AG04450 (cell line): ENCODE data around the gene SRRM3. TPM values are rescaled to one million over a fixed set of nuclear protein-coding genes. Genes with fewer than 3 reads are reported as not detected.

ENCODE experiments used
- CTCF ChIA-PET: fragments of 300-600, 350-600 bp; formaldehyde crosslinking; extraction: SDS; loops from one replicate; lab custom pipeline; 2022; ENCODE audit warnings: antibody characterized with exemption, inconsistent platforms; lab: Charles Lee
- POLR2A ChIA-PET: fragments of 350-600 bp; formaldehyde crosslinking; extraction: SDS; loops from one replicate; lab custom pipeline; 2021; ENCODE audit warnings: antibody characterized with exemption, inconsistent platforms; lab: Yijun Ruan, JAX
- DNase-seq: peaks from one replicate; pipeline ENCODE4 v3.0.0-alpha.2; 2011; ENCODE audit warnings: low read depth, low spot score
- H3K27ac ChIP-seq: one replicate; pipeline ENCODE4 v1.5.1; 2012; ENCODE audit warnings: low read depth, low read length, control low read depth
- H3K27me3 ChIP-seq: one replicate; pipeline ENCODE4 v1.6.0; 2012; ENCODE audit warnings: low read length; ENCODE audit not compliant: control insufficient read depth, insufficient read depth
- H3K4me3 ChIP-seq: 2 replicates; pipeline ENCODE4 v1.5.1; 2011; ENCODE audit warnings: mild to moderate bottlenecking, low read depth, low read length, control low read depth
- H3K9me3 ChIP-seq: 2 replicates; pipeline ENCODE4 v1.5.1; 2012; ENCODE audit warnings: low read length; ENCODE audit not compliant: control insufficient read depth, insufficient read depth
- polyA plus RNA-seq: library from polyadenylated mRNA; depleted of rRNA; stranded (reverse); fragments of >200 nt; gene quantifications from 2 replicates; pipeline ENCODE4 v1.2.3, GENCODE V29; 2011
- TF ChIP-seq, protein P1 (sequence below): IDR thresholded peaks from 2 replicates; pipeline ENCODE4 v1.5.1; 2011; ENCODE audit warnings: low read depth, low read length, control low read depth, inconsistent platforms

The SRRM3 gene
- polyA plus RNA-seq, 1 experiment = 1.5 TPM

DNA sequence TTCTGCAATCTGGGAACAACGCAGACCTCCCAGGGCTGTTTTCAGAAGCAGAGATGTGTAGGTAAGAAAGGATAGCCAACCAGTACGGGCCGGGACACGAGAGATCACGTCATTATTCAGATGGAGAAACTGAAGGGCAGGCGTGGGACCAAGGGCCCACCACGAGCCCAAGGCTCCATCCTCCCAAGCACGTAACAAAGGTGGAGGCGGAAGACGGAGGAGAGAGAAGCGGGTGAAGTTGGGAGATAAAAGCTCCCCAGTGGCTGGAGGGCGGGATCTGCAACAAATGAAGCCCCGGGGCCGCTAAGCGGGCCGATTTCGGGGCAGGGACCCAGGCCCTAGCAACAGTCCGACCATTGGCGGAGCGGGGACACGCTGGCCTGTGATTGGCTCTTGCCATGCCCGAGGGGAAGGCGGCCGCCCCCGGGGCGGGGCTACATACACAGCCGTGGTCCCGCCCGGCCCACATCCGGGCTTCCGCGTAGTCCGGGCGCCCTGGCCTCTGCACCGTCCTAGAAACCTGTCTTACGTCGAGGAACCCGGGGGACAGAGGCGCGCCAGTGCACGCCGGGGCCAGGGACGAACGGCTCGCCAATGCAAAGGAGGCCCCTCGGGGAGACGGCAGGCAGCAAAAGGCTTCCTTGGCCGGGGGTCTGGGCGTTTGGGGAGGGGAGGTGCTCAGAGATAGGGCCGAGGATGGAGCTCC is 116.2 kb downstream of the SRRM3 start:
- TF ChIP-seq, protein P1, sequence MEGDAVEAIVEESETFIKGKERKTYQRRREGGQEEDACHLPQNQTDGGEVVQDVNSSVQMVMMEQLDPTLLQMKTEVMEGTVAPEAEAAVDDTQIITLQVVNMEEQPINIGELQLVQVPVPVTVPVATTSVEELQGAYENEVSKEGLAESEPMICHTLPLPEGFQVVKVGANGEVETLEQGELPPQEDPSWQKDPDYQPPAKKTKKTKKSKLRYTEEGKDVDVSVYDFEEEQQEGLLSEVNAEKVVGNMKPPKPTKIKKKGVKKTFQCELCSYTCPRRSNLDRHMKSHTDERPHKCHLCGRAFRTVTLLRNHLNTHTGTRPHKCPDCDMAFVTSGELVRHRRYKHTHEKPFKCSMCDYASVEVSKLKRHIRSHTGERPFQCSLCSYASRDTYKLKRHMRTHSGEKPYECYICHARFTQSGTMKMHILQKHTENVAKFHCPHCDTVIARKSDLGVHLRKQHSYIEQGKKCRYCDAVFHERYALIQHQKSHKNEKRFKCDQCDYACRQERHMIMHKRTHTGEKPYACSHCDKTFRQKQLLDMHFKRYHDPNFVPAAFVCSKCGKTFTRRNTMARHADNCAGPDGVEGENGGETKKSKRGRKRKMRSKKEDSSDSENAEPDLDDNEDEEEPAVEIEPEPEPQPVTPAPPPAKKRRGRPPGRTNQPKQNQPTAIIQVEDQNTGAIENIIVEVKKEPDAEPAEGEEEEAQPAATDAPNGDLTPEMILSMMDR = no peak
- peak overlapping the region; percentile 97 for H3K27ac ChIP-seq
- ChIA-PET CTCF (interaction anchor here (0.8 to 5.8 kb wide), 4 partner anchors 26 to 140 kb away, joined by 3 to 80 read pairs (median 10); no protein-coding TSS in a partner anchor), POLR2A (interaction anchor here (0.5 to 2.4 kb wide), 13 partner anchors 9 to 60 kb away, joined by 3 to 19 read pairs (median 4); partner anchors contain the start of genes HSPB1 and YWHAG)
- H3K27me3 ChIP-seq = no peaks in the 10 kb centered on the region
- peak; percentile 93 for DNase-seq
- H3K4me3 ChIP-seq = peak overlapping the region; percentile 86
- no peaks in the 10 kb centered on the region; the same call in 1 of the 2 replicates for H3K9me3 ChIP-seq

DNA sequence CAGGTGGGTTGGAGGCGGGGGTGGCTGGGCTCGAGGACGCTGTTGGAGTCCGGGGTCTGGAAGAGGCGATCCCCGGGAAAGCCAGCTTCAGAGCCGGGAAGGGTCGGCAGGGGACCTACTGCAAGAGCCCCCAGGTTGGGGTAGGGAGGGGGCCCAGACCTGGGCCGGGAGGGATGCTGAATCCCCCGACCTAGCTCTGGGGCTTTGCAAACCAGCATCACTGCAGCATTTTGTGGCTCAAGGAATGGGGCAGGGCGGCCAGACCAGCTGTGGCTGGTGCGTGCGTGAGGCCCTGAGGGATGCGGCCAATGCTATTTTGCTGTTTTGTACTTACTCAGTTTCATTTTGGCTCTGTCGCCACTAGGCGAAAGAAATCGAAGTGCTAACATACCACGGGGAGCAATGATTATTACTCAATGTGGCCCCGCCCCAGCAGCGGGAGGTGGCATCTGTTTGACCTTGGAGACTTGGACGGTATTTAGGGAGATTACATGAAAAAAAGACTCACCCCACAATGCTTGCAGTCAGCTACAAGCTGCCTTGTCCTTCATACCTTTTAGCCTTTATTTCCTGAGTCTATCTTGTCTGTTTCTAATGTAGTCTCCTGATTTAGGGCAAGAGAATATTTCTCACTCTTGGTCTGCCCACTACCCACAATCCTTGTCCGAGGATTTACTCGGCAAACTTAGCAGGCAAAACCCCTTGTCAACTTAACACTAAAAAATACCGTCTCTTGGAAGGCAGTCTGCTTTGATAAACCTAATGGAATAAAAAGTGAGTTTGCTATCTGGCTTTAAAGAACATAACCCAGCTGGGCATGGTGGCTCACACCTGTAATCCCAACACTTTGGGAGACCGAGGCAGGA is 117.0 kb downstream of the SRRM3 start:
- H3K9me3 ChIP-seq = no peaks in the 10 kb centered on the region; the same call in 1 of the 2 replicates
- H3K27me3 ChIP-seq = no peaks in the 10 kb centered on the region
- ChIA-PET POLR2A (interaction anchor here (0.7 to 2.4 kb wide), 12 partner anchors 8 to 59 kb away, joined by 3 to 19 read pairs (median 5); partner anchors contain the start of genes HSPB1 and YWHAG), CTCF (interaction anchor here (0.8 to 5.8 kb wide), 3 partner anchors 27 to 141 kb away, joined by 4 to 80 read pairs (median 15); no protein-coding TSS in a partner anchor)
- TF ChIP-seq, protein P1 = peak; percentile 47
- peak; percentile 76 for DNase-seq
- peak overlapping the region; percentile 86 for H3K4me3 ChIP-seq
- H3K27ac ChIP-seq = peak overlapping the region; percentile 97

DNA sequence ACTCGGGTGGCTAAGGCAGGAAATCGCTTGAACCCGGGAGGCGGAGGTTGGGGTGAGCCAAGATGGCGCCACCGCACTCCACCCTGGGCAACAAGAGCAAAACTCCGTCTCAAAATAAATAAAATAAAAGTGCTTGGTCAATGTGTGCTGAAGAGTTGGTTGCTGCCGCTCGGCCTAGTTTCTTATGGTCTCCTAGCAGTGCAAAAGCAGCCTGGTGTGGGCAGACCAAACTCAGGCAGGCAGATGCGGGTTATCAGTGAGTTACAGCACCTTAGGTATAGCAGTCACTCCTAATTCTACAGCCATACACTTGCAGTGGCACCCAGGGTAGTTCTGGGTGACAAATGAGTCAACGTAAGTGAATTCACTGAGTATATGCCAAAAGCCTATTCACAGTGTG is 123.4 kb downstream of the SRRM3 start:
- ChIA-PET POLR2A (interaction anchor here (0.7 to 1.5 kb wide), 2 partner anchors 34 to 59 kb away, joined by 4 to 7 read pairs; partner anchors contain the start of gene YWHAG), CTCF (no interaction called here)
- no peak for DNase-seq
- Histone ChIP-seq H3K27me3 (no peaks in the 10 kb centered on the region), H3K27ac (no peak overlapping the region), H3K4me3 (no peak overlapping the region), H3K9me3 (no peaks in the 10 kb centered on the region; the same call in 1 of the 2 replicates)
- TF ChIP-seq, protein P1 = no peak

DNA sequence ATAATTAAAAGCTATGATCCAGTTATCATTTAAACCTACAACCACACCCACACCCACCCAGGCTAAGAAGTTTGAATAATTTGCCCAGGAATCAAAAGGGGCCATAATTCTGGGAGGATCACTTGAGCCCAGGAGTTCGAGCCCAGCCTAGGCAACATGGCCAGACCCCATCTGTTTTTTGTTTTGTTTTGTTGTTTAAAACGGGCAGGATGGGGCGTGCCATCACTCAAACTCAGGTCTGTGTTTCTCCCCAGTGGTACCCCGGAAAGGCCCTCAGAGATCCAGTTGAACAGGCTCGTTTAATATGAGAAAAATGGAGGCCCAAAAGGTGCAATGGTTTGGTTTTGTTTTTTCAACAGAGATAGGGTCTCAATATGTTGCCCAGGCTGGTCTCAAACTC is 124.1 kb downstream of the SRRM3 start:
- POLR2A ChIA-PET = no interaction called here
- TF ChIP-seq, protein P1 = no peak
- peak overlapping the region; percentile 21 for H3K27ac ChIP-seq
- H3K4me3 ChIP-seq = no peak overlapping the region
- CTCF ChIA-PET = no interaction called here
- no peak for DNase-seq
- no peaks in the 10 kb centered on the region for H3K27me3 ChIP-seq
- no peaks in the 10 kb centered on the region; the same call in 1 of the 2 replicates for H3K9me3 ChIP-seq
